ENCODE results near the gene AGRN. TPM values are rescaled to one million over a fixed set of nuclear protein-coding genes. Genes with fewer than 3 reads are reported as not detected.

AGRN gene
- total RNA-seq, 4 donors from 2014 or later, result 50.6 to 84.8 (median 71.1) TPM

- Histone ChIP-seq H3K4me3 (peak overlapping the region; percentile 38), H3K36me3 (peaks cover 22% of the 10 kb centered on the region), H3K9me3 (no peaks in the 10 kb centered on the region), H3K4me1 (peaks cover 14% of the 10 kb centered on the region), H3K27me3 (peaks cover 12% of the 10 kb centered on the region), H3K27ac (no peak overlapping the region)
- TF ChIP-seq EP300 (IDR thresholded peaks at IDR 0.05) (no peak), POLR2A (IDR thresholded peaks at IDR 0.05) (no peak), POLR2AphosphoS5 (IDR thresholded peaks at IDR 0.05) (no peak), CTCF (IDR thresholded peaks at IDR 0.05) (no peak)
- peak in 1 of 2 donors; percentile 67 for DNase-seq (ENCODE audit: low spot score in 2 of 2)
- 7% methylated on average over 21 of the region's 23 CpGs for WGBS
Measured at GRCh38 chr1:1080122-1080757, 60.3 kb downstream of the AGRN start.

- 52% methylated on average over 5 of the region's 9 CpGs for WGBS
- peaks cover 14% of the 10 kb centered on the region for H3K4me1 ChIP-seq
- no peak overlapping the region for H3K4me3 ChIP-seq
- no peak for DNase-seq (ENCODE audit: low spot score in 2 of 2)
- TF ChIP-seq CTCF (IDR thresholded peaks at IDR 0.05), result no peak
- TF ChIP-seq POLR2A (IDR thresholded peaks at IDR 0.05), result no peak
- no peak for TF ChIP-seq EP300 (IDR thresholded peaks at IDR 0.05)
- TF ChIP-seq POLR2AphosphoS5 (IDR thresholded peaks at IDR 0.05), result no peak
- H3K36me3 ChIP-seq, result peaks cover 22% of the 10 kb centered on the region
- H3K9me3 ChIP-seq, result no peaks in the 10 kb centered on the region
- peaks cover 6% of the 10 kb centered on the region for H3K27me3 ChIP-seq
- no peak overlapping the region for H3K27ac ChIP-seq
Measured at GRCh38 chr1:1080951-1081310, 61.0 kb downstream of the AGRN start.

- Histone ChIP-seq H3K4me1 (peaks cover 14% of the 10 kb centered on the region), H3K27me3 (peaks cover 5% of the 10 kb centered on the region), H3K4me3 (no peak overlapping the region), H3K9me3 (no peaks in the 10 kb centered on the region), H3K27ac (no peak overlapping the region), H3K36me3 (peaks cover 24% of the 10 kb centered on the region)
- TF ChIP-seq EP300 (IDR thresholded peaks at IDR 0.05), result no peak
- no peak for TF ChIP-seq POLR2AphosphoS5 (IDR thresholded peaks at IDR 0.05)
- TF ChIP-seq CTCF (IDR thresholded peaks at IDR 0.05), result no peak
- no peak for TF ChIP-seq POLR2A (IDR thresholded peaks at IDR 0.05)
- peak; percentile 60 to 74 for DNase-seq (ENCODE audit: low spot score in 2 of 2)
- 80% methylated on average over 13 of the region's 52 CpGs for WGBS
Measured at GRCh38 chr1:1081311-1082238, 61.7 kb downstream of the AGRN start.

- WGBS, result 93% methylated on average over 17 of the region's 27 CpGs
- DNase-seq (ENCODE audit: low spot score in 2 of 2), result peak in 1 of 2 donors; percentile 73
- H3K27ac ChIP-seq, result no peak overlapping the region
Measured at GRCh38 chr1:1082239-1082775, 62.4 kb downstream of the AGRN start.

More at GRCh38 chr1:1082239-1082775, 62.4 kb downstream of the AGRN start:
- Histone ChIP-seq H3K9me3 (no peaks in the 10 kb centered on the region), H3K27me3 (peaks cover 5% of the 10 kb centered on the region), H3K4me3 (no peak overlapping the region), H3K36me3 (peaks cover 24% of the 10 kb centered on the region), H3K4me1 (peaks cover 14% of the 10 kb centered on the region)
- no peak for TF ChIP-seq POLR2A (IDR thresholded peaks at IDR 0.05)
- no peak for TF ChIP-seq POLR2AphosphoS5 (IDR thresholded peaks at IDR 0.05)
- no peak for TF ChIP-seq CTCF (IDR thresholded peaks at IDR 0.05)
- TF ChIP-seq EP300 (IDR thresholded peaks at IDR 0.05), result no peak

Measured in suprapubic skin (tissue), 4 donors.